HG02973 (cell line): ENCODE data around the gene STX12.

Experiments used
- ATAC-seq: cut with Tn5 transposase; IDR thresholded peaks from one replicate; pipeline ENCODE4 v1.9.1; 2021; ENCODE audit warnings: moderate library complexity; ENCODE audit not compliant: unreplicated experiment

The STX12 gene

GRCh38 chr1:27772932-27773825 is at the start of gene STX12:
TSS of gene STX12 (plus strand) at chr1:27773219. CDS start at chr1:27773308, 89 bp downstream.
- ATAC-seq, result peak; percentile 93

GRCh38 chr1:27724961-27725373 is 48.1 kb upstream of the STX12 start:
- no peak for ATAC-seq

GRCh38 chr1:27725374-27726172 is 47.4 kb upstream of the STX12 start, which contains the start of gene FAM76A:
TSS of gene FAM76A (plus strand) at chr1:27725961. CDS start at chr1:27726081, 120 bp downstream.
- ATAC-seq, result peak; percentile 94

- peak; percentile 23 for ATAC-seq
These were observed 46.6 kb upstream of the STX12 start for GRCh38 chr1:27726173-27727044.

GRCh38 chr1:27727126-27727525 is 45.9 kb upstream of the STX12 start:
- ATAC-seq, result no peak

- ATAC-seq, result no peak
These were observed 36.8 kb upstream of the STX12 start for GRCh38 chr1:27736252-27736651.

GRCh38 chr1:27741121-27741520 is 31.9 kb upstream of the STX12 start:
- no peak for ATAC-seq

- ATAC-seq, result no peak
These were observed 28.5 kb upstream of the STX12 start for GRCh38 chr1:27744556-27744955.

GRCh38 chr1:27745466-27745865 is 27.6 kb upstream of the STX12 start:
- no peak for ATAC-seq

- ATAC-seq, result no peak
These were observed 20.7 kb upstream of the STX12 start for GRCh38 chr1:27752360-27752759.

GRCh38 chr1:27755286-27755685 is 17.7 kb upstream of the STX12 start:
- ATAC-seq, result no peak

- ATAC-seq, result no peak
These were observed 17.2 kb upstream of the STX12 start for GRCh38 chr1:27755865-27756264.

- no peak for ATAC-seq
These were observed 13.8 kb upstream of the STX12 start for GRCh38 chr1:27759236-27759635.

- ATAC-seq, result no peak
These were observed 12.6 kb upstream of the STX12 start for GRCh38 chr1:27760426-27760825.

GRCh38 chr1:27762033-27762432 is 11.0 kb upstream of the STX12 start:
- no peak for ATAC-seq

GRCh38 chr1:27763358-27763757 is 9.7 kb upstream of the STX12 start:
- ATAC-seq, result no peak

GRCh38 chr1:27770293-27770830 is 2.7 kb upstream of the STX12 start:
- ATAC-seq, result no peak

GRCh38 chr1:27772036-27772931 is 735 bp upstream of the STX12 start:
- no peak for ATAC-seq

GRCh38 chr1:27773826-27774445 is 917 bp downstream of the STX12 start:
- ATAC-seq, result no peak
